ENCODE results near the gene SGSM2. TPM values are rescaled to one million over a fixed set of nuclear protein-coding genes. Genes with fewer than 3 reads are reported as not detected.

Gene SGSM2
- total RNA-seq, 2 experiments from 2014 or later: 21.4 to 28.0 TPM

DNA sequence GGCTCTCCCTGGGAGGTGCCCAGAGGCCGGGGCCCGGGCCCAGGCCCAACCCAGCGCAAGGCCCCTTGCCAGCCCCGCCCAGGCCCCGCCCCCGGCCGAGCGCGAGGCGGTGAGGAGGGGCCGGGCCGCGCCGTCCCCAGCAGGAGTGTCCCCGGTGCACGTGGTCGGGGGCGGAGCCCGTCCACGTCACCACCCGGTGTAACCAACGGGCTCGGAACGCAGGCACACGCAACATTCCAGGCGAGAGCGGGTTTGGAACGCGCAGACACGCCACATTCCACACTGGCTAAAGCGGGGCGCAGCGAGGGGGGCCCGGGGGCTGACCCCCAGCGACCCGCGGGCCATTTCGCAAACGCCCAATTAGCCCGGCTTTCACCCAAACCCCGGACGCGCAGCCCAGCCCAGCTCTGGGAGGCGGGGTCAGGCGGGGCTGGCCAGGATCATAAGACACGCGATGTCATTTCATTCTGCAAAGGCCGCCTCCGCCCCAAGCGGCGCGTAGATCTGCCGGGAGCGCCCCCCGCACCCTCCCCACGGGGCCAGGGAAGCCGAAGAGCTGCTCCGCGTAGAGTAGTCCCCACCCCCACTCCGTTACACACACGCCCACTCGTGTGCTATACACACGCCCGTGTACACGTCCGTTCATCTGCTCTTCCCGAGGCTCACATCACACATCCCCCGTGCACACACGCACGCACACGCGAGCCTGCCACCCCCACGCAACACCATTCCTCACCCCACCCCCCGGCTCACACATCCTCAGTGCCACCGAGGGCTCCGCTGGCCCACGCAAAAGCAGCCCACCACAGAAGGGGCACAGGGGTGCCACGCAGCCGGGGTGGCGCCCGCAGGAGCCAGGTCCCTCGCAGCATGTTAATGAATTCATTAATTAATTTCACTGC is 62.5 kb downstream of the SGSM2 start:
- Mint-ChIP-seq H3K27ac (peak overlapping the region; percentile 97), H3K27me3 (no peaks in the 10 kb centered on the region), H3K9me3 (ENCODE audit: low read depth) (no peaks in the 10 kb centered on the region), H3K4me3 (peak overlapping the region; percentile 88), H3K36me3 (ENCODE audit: low read depth) (no peaks in the 10 kb centered on the region), H3K4me1 (peaks cover 38% of the 10 kb centered on the region)
- ATAC-seq (peak; percentile 58), DNase-seq (peak; percentile 96)
- ChIA-PET POLR2A (interaction anchor here (0.7 to 2.5 kb wide), 3 partner anchors 9 to 63 kb away, joined by 3 to 10 read pairs (median 3); partner anchors contain the start of gene TSR1), CTCF (interaction anchor here (1.4 to 1.7 kb wide), 2 partner anchors 16 to 17 kb away, joined by 3 to 7 read pairs; no protein-coding TSS in a partner anchor)
- intact Hi-C loops (cut with DNase I, micrococcal nuclease): loop anchor here (1.0 to 10.0 kb wide), 7 partner anchors 63 to 1967 kb away; partner anchors contain the start of genes ATP2A3 (in 1 of the 2), METTL16 (in 1 of the 2), RPA1 (in 1 of the 2) and SGSM2 (in 1 of the 2)

DNA sequence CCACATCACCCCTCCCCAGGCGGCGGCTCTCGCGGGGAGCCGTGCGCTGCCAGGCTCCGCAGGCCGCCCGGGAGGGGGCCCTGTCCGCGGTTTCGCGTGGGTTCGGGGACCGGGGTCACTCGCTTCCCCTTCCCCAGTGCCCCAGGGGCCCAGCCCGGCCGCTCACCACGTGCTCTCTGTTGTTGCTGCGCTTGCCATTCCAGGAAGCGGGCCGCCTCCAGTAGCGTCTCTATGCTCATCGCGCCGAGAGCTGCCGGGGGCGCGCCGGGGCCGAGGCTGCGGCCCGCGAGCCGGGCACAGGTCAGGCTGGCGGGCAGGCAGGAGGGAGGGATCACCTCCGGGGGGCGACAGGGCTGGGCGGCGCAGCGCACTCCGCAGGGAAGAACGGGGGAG is 63.2 kb downstream of the SGSM2 start:
- Mint-ChIP-seq H3K4me1 (peaks cover 44% of the 10 kb centered on the region), H3K36me3 (ENCODE audit: low read depth) (no peaks in the 10 kb centered on the region), H3K4me3 (peak overlapping the region; percentile 88), H3K27ac (peak overlapping the region; percentile 94), H3K9me3 (ENCODE audit: low read depth) (no peaks in the 10 kb centered on the region), H3K27me3 (no peaks in the 10 kb centered on the region)
- DNase-seq (peak; percentile 84), ATAC-seq (peak; percentile 5)
- intact Hi-C loops (cut with DNase I, micrococcal nuclease): loop anchor here (1.0 to 5.0 kb wide), 6 partner anchors 64 to 1967 kb away; partner anchors contain the start of genes METTL16 (in 1 of the 2), RPA1 (in 1 of the 2), SGSM2 (in 1 of the 2) and TSR1 (in 1 of the 2)
- CTCF ChIA-PET: interaction anchor here (0.5 to 5.3 kb wide), 5 partner anchors 8 to 366 kb away, joined by 3 to 44 read pairs (median 7); no protein-coding TSS in a partner anchor
- POLR2A ChIA-PET: interaction anchor here (2.5 to 3.4 kb wide), 2 partner anchors 8 to 18 kb away, joined by 10 to 36 read pairs; no protein-coding TSS in a partner anchor

DNA sequence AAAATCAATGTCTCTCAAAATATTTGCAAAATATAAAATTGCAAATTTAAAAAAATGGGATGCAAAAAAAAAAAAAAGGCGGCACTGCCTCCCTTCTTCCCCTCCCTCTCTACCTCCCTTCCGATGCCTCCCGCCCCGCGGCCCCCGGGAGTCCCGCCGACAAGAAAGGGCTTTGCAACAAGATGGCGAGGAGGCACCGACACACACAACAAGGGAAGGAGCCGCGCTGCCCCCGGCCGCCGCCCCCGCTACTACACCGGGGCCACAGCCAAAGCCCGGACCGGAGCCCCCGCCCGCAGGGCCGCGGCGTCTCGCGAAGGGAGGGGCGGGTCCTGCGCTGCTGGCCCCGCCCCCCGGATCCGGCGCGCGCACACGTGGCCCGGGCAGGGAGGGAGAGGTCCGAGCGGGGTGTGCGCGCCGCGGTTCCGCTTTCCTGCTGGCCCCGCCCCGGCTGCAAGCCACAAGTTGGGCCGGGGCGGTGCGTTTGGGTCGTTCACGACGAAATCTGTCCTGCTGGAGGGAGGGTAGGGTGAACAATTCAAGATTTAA is 63.6 kb downstream of the SGSM2 start, which contains the start of gene MNT:
Gene MNT (minus strand): TSS at position 184 of the 549 bp plus-strand sequence. CDS start 348 bp downstream, outside the sequence.
- H3K9me3 Mint-ChIP-seq (ENCODE audit: low read depth): no peaks in the 10 kb centered on the region
- POLR2A ChIA-PET: interaction anchor here (0.9 to 3.4 kb wide), 3 partner anchors 9 to 99 kb away, joined by 3 to 36 read pairs (median 5); no protein-coding TSS in a partner anchor
- DNase-seq: peak; percentile 97
- CTCF ChIA-PET: interaction anchor here (0.5 to 5.3 kb wide), 5 partner anchors 9 to 371 kb away, joined by 3 to 44 read pairs (median 9); partner anchors contain the start of gene DPH1
- ATAC-seq: peak; percentile 47
- H3K4me1 Mint-ChIP-seq: peaks cover 46% of the 10 kb centered on the region
- no peaks in the 10 kb centered on the region for H3K27me3 Mint-ChIP-seq
- H3K4me3 Mint-ChIP-seq: peak within 1 kb of the TSS; percentile 88
- no peaks in the 10 kb centered on the region for H3K36me3 Mint-ChIP-seq (ENCODE audit: low read depth)
- intact Hi-C loops (cut with DNase I, micrococcal nuclease): loop anchor here (1.0 to 5.0 kb wide), 15 partner anchors 9 to 1966 kb away; partner anchors contain the start of genes TSR1 (in 2 of the 2), CLUH (in 1 of the 2), CRK (in 1 of the 2) and CYB5D2 (in 1 of the 2)
- peak within 1 kb of the TSS; percentile 99 for H3K27ac Mint-ChIP-seq

DNA sequence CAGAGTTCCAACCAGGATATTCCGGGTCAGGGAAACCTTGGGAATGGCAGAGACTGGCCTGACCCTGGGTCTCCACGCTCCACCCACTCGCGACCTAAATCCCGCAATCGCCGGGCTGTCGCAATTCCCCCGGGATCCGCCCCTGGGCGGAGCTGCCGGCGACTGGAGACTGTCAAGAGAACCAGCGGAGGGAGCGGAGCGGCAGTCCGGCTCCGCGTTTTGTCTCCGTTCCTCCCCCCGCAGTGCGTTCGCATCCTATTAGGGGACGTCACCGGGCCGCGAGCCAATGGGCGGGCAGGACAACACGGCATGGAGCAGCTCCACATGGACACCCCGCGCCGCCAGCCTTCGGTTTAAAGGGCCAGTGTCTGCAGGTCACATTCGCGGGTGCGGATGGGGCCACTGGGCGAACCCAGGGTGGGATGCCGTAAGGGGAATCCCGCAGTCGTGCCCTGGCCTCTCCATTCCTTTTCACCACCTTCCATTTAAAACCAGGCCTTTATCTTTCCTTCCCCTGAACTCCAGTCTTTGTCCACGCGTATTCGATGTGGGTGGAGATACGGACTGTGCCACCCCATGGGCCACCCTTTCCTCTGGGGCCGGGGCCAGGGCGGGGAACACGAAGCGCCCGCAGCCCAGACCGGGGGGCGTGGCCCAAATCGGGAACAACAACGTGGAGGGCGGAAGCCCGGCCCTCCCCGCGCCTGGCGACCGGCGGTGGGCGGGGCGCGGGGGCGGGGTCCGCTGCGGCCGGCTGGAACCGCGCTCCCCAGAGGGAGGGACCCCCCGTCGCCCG is 64.3 kb downstream of the SGSM2 start:
- Mint-ChIP-seq H3K36me3 (ENCODE audit: low read depth) (no peaks in the 10 kb centered on the region), H3K9me3 (ENCODE audit: low read depth) (no peaks in the 10 kb centered on the region), H3K27ac (peak overlapping the region; percentile 99), H3K4me3 (peak overlapping the region; percentile 88), H3K27me3 (no peaks in the 10 kb centered on the region), H3K4me1 (peaks cover 43% of the 10 kb centered on the region)
- ATAC-seq (peak; percentile 59), DNase-seq (peak; percentile 100)
- CTCF ChIA-PET: interaction anchor here (0.5 to 5.3 kb wide), 8 partner anchors 9 to 384 kb away, joined by 3 to 44 read pairs (median 3); partner anchors contain the start of gene DPH1
- POLR2A ChIA-PET: interaction anchor here (0.7 to 3.4 kb wide), 5 partner anchors 10 to 99 kb away, joined by 3 to 36 read pairs (median 5); partner anchors contain the start of gene TSR1
- intact Hi-C loops (cut with DNase I, micrococcal nuclease): loop anchor here (1.0 to 5.0 kb wide), 14 partner anchors 9 to 1966 kb away; partner anchors contain the start of genes TSR1 (in 2 of the 2), CLUH (in 1 of the 2), CRK (in 1 of the 2) and CYB5D2 (in 1 of the 2)

DNA sequence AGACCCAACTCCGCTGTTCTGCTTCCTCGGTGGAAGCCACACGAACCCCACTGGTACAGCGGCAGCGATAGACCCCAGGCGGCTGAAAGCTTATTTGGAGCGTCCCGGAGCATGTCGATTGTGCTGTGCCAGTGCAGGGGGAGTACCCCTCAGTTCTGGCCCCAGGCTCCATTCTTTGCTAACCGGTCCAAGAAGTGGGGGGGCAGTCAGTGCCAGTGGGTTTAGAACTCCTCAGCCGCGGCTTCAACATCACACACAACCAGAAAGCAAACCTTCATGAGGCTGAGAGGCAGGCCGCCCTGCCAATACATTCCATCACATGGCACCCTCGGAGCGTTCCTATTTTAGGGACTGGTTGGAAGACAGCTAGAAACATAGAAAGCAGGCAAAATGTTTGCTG is 65.2 kb downstream of the SGSM2 start:
- H3K4me1 Mint-ChIP-seq: peaks cover 44% of the 10 kb centered on the region
- H3K9me3 Mint-ChIP-seq (ENCODE audit: low read depth): no peaks in the 10 kb centered on the region
- ChIA-PET CTCF (interaction anchor here (0.6 to 5.3 kb wide), 6 partner anchors 10 to 26 kb away, joined by 3 to 44 read pairs (median 6); no protein-coding TSS in a partner anchor), POLR2A (interaction anchor here (1.3 to 3.4 kb wide), 2 partner anchors 10 to 20 kb away, joined by 5 to 36 read pairs; no protein-coding TSS in a partner anchor)
- DNase-seq (no peak), ATAC-seq (no peak)
- H3K27ac Mint-ChIP-seq: peak overlapping the region; percentile 42
- H3K36me3 Mint-ChIP-seq (ENCODE audit: low read depth): no peaks in the 10 kb centered on the region
- intact Hi-C loops (cut with DNase I, micrococcal nuclease): loop anchor here (5.0 kb wide), 2 partner anchors 355 to 1965 kb away; partner anchors contain the start of gene UBE2G1 (in 1 of the 2)
- H3K27me3 Mint-ChIP-seq: no peaks in the 10 kb centered on the region
- H3K4me3 Mint-ChIP-seq: peak overlapping the region; percentile 88

DNA sequence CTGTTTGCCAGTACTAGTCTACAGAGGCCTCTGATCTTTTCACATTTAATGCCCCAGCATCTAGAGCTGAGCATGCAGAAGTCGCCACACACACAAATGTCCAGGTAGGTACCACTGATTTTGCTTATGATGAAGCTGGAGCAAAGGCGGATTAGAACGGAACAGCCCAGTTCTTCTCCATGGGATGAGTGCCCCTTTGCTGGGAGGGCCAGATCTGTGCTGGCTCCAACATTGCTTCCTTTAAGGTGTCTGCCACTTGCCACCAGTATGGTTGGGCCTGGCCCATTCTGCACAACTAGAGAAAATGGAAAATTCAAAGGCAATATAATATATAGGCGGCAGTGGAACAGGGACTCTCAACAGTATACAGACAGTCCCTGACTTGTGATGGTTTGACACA is 65.7 kb downstream of the SGSM2 start:
- ATAC-seq (no peak), DNase-seq (no peak)
- Mint-ChIP-seq H3K4me1 (peaks cover 39% of the 10 kb centered on the region), H3K27me3 (no peaks in the 10 kb centered on the region), H3K27ac (no peak overlapping the region), H3K9me3 (ENCODE audit: low read depth) (no peaks in the 10 kb centered on the region), H3K36me3 (ENCODE audit: low read depth) (no peaks in the 10 kb centered on the region), H3K4me3 (no peak overlapping the region)
- CTCF ChIA-PET: interaction anchor here (0.6 to 5.3 kb wide), 6 partner anchors 11 to 290 kb away, joined by 3 to 44 read pairs (median 4); no protein-coding TSS in a partner anchor
- intact Hi-C loops (cut with DNase I, micrococcal nuclease): loop anchor here (5.0 kb wide), 2 partner anchors 356 to 1964 kb away; partner anchors contain the start of gene UBE2G1 (in 1 of the 2)
- POLR2A ChIA-PET: interaction anchor here (3.4 kb wide), 1 partner anchor 11 kb away, joined by 36 read pairs; no protein-coding TSS in a partner anchor

DNA sequence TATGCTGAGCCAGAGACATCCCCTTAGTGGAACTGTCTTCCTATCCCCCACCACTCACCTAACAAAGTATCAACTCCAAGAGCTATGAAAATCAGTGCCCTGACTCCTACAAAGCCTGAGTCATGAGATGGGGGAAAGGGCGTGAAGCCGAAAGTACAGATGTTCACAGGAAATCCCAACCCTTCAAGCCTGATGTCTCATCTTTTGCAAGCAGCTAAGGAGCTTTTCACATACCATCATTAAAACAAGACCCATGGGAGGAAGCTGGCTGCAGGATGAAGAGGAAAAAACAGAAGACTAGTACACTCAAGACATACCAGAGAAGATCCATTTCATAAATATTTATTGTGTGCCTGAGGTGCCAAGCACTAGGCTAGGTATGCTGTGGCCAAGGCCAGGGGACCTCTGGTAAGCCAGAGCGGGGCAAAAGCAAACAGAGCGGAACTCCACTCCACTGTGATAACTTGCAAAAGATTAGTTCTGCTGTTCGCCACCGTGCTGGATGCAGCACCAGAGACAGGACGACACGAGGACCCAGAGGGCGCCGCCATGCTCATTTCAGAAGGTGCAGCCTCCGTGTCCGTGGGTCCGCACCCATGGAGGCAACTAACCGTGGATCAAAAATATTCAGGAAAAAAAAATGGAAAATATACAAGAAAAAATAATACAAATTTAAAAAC is 68.1 kb downstream of the SGSM2 start:
- Mint-ChIP-seq H3K36me3 (ENCODE audit: low read depth) (no peaks in the 10 kb centered on the region), H3K9me3 (ENCODE audit: low read depth) (no peaks in the 10 kb centered on the region), H3K4me3 (no peak overlapping the region), H3K4me1 (peaks cover 30% of the 10 kb centered on the region), H3K27me3 (no peaks in the 10 kb centered on the region), H3K27ac (peak overlapping the region; percentile 56)
- CTCF ChIA-PET: interaction anchor here (1.5 to 5.3 kb wide), 2 partner anchors 10 to 23 kb away, joined by 11 to 44 read pairs; no protein-coding TSS in a partner anchor
- intact Hi-C loops (cut with DNase I, micrococcal nuclease): no loop called here
- no peak for ATAC-seq
- POLR2A ChIA-PET: interaction anchor here (0.8 kb wide), 1 partner anchor 13 kb away, joined by 3 read pairs; no protein-coding TSS in a partner anchor
- peak; percentile 32 for DNase-seq

DNA sequence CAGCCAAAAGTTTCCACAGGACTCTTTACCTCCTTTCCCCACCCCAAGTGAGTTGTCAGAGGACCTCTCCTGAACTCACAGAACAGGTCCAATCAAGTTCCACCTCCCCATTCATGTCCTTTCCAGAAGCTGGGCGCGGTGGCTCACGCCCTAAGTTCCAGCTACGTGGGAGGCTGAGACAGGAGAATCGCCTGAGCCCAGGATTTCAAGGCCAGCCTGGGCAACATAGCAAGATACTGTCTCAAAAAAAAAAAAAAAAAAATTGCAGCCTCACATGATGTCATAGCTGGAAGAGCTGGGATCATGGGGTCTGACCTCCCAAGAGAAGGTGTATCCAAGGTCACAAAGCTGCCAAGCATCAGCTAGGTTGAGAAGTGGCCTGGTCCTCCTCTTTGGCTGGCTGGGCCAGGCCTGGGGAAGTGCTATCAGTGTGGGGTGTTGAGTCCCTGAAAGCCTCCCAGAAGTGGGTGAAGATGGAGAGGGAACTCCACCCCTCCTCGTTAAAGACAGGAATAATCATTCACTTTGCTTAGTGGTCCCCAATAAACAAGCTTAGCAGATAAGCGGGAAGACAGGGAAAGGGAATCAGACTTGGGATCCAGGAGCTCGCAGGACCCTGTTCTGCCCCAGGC is 69.1 kb downstream of the SGSM2 start:
- DNase-seq (no peak), ATAC-seq (no peak)
- ChIA-PET CTCF (interaction anchor here (0.7 to 2.6 kb wide), 4 partner anchors 10 to 396 kb away, joined by 3 to 27 read pairs (median 10); no protein-coding TSS in a partner anchor), POLR2A (interaction anchor here (0.9 to 1.0 kb wide), 3 partner anchors 10 to 315 kb away, joined by 3 to 5 read pairs (median 3); no protein-coding TSS in a partner anchor)
- Mint-ChIP-seq H3K4me1 (peaks cover 30% of the 10 kb centered on the region), H3K9me3 (ENCODE audit: low read depth) (no peaks in the 10 kb centered on the region), H3K27ac (peak overlapping the region; percentile 80), H3K4me3 (no peak overlapping the region), H3K27me3 (no peaks in the 10 kb centered on the region), H3K36me3 (ENCODE audit: low read depth) (peaks cover 3% of the 10 kb centered on the region)
- intact Hi-C loops (cut with DNase I, micrococcal nuclease): no loop called here
